BJ (cell line): ENCODE data around the gene UBXN11. TPM values are rescaled to one million over a fixed set of nuclear protein-coding genes. Genes with fewer than 3 reads are reported as not detected.

ENCODE experiments used
- CTCF ChIA-PET: fragments of 350-600 bp; formaldehyde crosslinking; extraction: SDS; loops from one replicate; lab custom pipeline; 2021; ENCODE audit warnings: antibody characterized with exemption, inconsistent platforms; lab: Yijun Ruan, JAX
- POLR2A ChIA-PET: fragments of 300-600 bp; sonication (Branson Sonifier 250); formaldehyde crosslinking; extraction: SDS; loops from one replicate; lab custom pipeline; 2021; ENCODE audit warnings: antibody characterized with exemption; lab: Charles Lee
- DNase-seq: peaks from one replicate; pipeline ENCODE4 v3.0.0-alpha.2; 2011; ENCODE audit warnings: low read depth
- H3K27me3 ChIP-seq: 2 replicates; pipeline ENCODE4 v1.6.0; 2011; ENCODE audit warnings: low read length; ENCODE audit not compliant: control insufficient read depth, insufficient read depth
- H3K36me3 ChIP-seq: 2 replicates; pipeline ENCODE4 v1.5.1; 2011; ENCODE audit warnings: low read length; ENCODE audit not compliant: control insufficient read depth, insufficient read depth
- H3K4me3 ChIP-seq: 2 replicates; pipeline ENCODE4 v1.5.1; 2011; ENCODE audit warnings: low read depth, mild to moderate bottlenecking, control low read depth, low read length
- polyA plus RNA-seq: library from polyadenylated mRNA; depleted of rRNA; stranded (reverse); fragments of >200 nt; gene quantifications from 2 replicates; pipeline ENCODE4 v1.2.3, GENCODE V29; 2011
- TF ChIP-seq, protein P1 (sequence below): IDR thresholded peaks from 2 replicates; pipeline ENCODE4 v1.5.1; 2011; ENCODE audit warnings: low read depth, mild to moderate bottlenecking, control low read depth, inconsistent platforms, low read length, moderate library complexity; ENCODE audit not compliant: insufficient read depth

UBXN11 gene
- polyA plus RNA-seq, 1 experiment, result 12.9 TPM

DNA sequence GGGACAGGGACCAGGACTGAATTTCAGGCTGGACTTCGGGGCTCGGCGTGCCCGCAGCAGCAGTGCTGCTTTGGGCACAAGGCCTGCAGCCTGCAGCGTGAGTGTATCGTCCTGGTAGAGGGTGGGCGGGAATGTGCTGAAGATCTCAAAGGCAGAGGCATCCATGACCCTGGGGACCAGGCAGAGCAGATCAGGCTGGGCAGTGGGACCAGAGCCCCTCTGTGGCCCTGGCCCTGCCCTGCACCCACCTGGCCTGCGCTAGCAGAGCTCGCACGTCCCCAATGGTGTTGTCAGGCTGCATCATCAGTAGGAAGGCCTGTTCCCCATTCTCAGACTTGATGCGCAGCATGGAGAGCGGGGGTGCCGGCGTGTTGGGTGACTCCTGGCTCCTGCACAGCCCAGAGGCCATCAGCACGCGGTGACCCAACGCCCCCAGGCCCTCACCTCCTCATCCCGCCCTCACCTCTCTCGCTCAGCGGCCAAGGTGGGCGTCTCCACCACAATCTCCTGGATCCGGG is 24.0 kb downstream of the UBXN11 start:
- no peak overlapping the region for H3K4me3 ChIP-seq
- ChIA-PET CTCF (interaction anchor here (0.7 to 3.5 kb wide), 5 partner anchors 25 to 813 kb away, joined by 3 to 24 read pairs (median 3); no protein-coding TSS in a partner anchor), POLR2A (no interaction called here)
- TF ChIP-seq, protein P1, sequence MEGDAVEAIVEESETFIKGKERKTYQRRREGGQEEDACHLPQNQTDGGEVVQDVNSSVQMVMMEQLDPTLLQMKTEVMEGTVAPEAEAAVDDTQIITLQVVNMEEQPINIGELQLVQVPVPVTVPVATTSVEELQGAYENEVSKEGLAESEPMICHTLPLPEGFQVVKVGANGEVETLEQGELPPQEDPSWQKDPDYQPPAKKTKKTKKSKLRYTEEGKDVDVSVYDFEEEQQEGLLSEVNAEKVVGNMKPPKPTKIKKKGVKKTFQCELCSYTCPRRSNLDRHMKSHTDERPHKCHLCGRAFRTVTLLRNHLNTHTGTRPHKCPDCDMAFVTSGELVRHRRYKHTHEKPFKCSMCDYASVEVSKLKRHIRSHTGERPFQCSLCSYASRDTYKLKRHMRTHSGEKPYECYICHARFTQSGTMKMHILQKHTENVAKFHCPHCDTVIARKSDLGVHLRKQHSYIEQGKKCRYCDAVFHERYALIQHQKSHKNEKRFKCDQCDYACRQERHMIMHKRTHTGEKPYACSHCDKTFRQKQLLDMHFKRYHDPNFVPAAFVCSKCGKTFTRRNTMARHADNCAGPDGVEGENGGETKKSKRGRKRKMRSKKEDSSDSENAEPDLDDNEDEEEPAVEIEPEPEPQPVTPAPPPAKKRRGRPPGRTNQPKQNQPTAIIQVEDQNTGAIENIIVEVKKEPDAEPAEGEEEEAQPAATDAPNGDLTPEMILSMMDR, result no peak
- H3K36me3 ChIP-seq, result no peaks in the 10 kb centered on the region
- H3K27me3 ChIP-seq, result no peaks in the 10 kb centered on the region
- DNase-seq, result no peak

- ChIA-PET POLR2A (no interaction called here), CTCF (interaction anchor here (0.7 to 3.5 kb wide), 6 partner anchors 25 to 813 kb away, joined by 3 to 24 read pairs (median 4); partner anchors contain the start of gene ZNF593)
- TF ChIP-seq, protein P1, result no peak
- Histone ChIP-seq H3K4me3 (peak overlapping the region; percentile 3; the same call in 1 of the 2 replicates), H3K27me3 (no peaks in the 10 kb centered on the region), H3K36me3 (no peaks in the 10 kb centered on the region)
- no peak for DNase-seq
Observed at GRCh38 chr1:26281971-26282370, 24.5 kb downstream of the UBXN11 start.

DNA sequence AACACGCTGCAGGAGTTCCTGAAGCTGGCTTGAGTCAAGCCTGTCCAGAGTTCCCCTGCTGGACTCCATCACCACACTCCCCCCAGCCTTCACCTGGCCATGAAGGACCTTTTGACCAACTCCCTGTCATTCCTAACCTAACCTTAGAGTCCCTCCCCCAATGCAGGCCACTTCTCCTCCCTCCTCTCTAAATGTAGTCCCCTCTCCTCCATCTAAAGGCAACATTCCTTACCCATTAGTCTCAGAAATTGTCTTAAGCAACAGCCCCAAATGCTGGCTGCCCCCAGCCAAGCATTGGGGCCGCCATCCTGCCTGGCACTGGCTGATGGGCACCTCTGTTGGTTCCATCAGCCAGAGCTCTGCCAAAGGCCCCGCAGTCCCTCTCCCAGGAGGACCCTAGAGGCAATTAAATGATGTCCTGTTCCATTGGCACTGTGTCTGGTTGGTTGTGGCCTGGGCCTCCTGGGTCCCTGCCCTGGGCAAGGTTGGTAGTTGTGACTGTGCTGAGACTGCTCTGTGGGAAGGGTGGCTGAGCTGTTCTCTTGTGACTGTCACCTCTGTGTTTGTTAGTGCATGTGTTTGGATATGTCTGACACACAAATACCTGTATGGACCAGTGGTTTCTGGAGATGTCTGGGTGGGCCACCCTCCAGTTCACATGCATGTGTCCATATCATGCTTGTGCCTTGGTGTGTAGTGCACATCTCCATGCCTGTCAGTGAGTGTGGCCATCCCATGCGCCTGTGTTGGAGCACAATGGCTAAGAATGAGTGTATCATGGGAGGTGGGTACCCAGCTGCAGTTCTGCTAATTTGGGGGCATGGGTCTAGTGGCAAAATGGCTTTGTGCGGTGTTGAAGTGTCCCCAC is 25.1 kb downstream of the UBXN11 start:
- ChIA-PET CTCF (interaction anchor here (0.7 to 3.5 kb wide), 5 partner anchors 26 to 812 kb away, joined by 3 to 24 read pairs (median 3); partner anchors contain the start of gene ZNF593), POLR2A (interaction anchor here (0.8 kb wide), 1 partner anchor 97 kb away, joined by 3 read pairs; no protein-coding TSS in a partner anchor)
- Histone ChIP-seq H3K4me3 (peak overlapping the region; percentile 81), H3K36me3 (no peaks in the 10 kb centered on the region), H3K27me3 (no peaks in the 10 kb centered on the region)
- TF ChIP-seq, protein P1, result no peak
- DNase-seq, result no peak

DNA sequence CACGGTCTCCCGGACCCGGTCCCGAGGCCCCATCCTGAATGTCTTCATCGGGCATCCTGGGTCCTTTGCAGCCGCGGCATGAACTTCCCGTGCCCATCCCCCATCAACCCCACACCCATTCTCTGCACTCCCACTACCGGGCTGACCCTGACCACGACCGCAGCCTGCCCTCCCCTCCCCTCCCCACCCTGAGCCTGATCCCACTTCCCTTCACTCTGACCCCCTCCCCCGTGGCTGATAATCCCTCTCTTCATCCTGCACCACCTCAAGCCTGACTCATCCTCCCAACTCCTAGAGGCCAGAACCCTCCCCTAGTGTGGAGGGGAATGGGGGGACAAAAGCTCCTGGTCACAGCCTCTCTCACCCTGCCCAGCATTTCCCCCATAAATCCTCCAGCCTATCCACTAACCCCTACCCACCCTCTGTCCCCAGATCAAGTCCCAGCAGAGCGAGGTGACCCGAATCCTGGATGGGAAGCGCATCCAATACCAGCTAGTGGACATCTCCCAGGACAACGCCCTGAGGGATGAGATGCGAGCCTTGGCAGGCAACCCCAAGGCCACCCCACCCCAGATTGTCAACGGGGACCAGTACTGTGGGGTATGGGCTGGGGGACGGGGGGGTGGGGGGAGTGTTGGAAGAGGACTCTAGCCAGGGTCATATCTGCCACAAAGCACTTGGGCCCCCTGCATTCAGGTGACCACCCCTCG is 25.9 kb downstream of the UBXN11 start:
- peak overlapping the region; percentile 81 for H3K4me3 ChIP-seq
- H3K27me3 ChIP-seq, result no peaks in the 10 kb centered on the region
- ChIA-PET CTCF (interaction anchor here (1.2 to 6.2 kb wide), 6 partner anchors 8 to 111 kb away, joined by 3 to 30 read pairs (median 5); partner anchors contain the start of genes CEP85 and ZNF593), POLR2A (no interaction called here)
- H3K36me3 ChIP-seq, result no peaks in the 10 kb centered on the region
- no peak for DNase-seq
- TF ChIP-seq, protein P1, result no peak
